ENCODE data around the gene SYT2. TPM values are rescaled to one million over a fixed set of nuclear protein-coding genes. Genes with fewer than 3 reads are reported as not detected.

The SYT2 gene
- total and polyA plus RNA-seq, 9 of the 15 experiments (the other 6 are each of a cell fraction or from before 2014, with no cell fraction given): not detected

DNA sequence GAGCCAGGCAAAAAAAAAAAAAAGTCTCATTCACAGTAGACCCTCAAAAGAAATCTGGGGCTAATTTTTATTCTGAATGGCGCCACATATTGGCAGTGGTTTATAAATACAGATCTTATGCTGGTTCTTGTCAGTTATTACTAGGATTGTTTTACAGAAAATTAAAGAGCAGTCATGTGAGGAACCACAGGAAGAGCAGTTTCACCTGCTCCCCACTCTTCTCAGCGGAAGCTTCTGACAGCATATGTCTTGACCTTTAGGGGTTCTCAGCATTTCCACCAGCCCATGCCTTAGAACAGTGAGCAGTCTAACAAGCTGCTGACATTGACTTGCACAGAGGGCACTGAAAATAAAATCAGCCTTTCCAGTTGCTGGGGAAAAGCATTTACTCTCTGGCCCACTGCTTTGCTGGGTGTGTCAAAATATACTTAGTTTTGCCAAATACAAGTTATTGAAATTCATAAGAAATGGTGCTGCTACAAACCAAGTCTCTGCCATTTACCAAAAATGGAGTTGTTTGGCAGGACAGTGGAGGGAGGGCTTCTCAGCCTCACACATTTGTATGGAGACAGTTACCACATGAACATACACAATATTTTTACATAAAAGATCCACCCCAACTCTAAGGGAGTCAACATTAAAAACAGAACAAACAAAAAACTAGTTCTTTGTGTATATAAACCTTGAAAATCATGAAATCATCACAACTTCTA, 144.2 kb downstream of the SYT2 start:
- H3K4me1 ChIP-seq (replicated peaks in 1 of 2; ENCODE audit: control insufficient read depth in 2 of 2, insufficient read depth in 2 of 2, low read length in 2 of 2): no peaks in the 10 kb centered on the region
- H3K27ac ChIP-seq (ENCODE audit: extremely low read depth, low read depth, low read length): no peak overlapping the region
- DNase-seq (ENCODE audit: extremely low read depth in 1 of 4, low spot score in 3 of 4) (no peak), FAIRE-seq (no peak), ATAC-seq (no peak)
- in situ Hi-C loops (cut with MboI) (loop anchor here (5.0 kb wide), 1 partner anchor 59 kb away; no protein-coding TSS in a partner anchor), intact Hi-C loops (cut with micrococcal nuclease) (no loop called here)
- no peaks in the 10 kb centered on the region for H3K9me1 ChIP-seq (ENCODE audit: control insufficient read depth, insufficient read depth, low read length)
- no peak overlapping the region for H2AFZ ChIP-seq (ENCODE audit: low read depth, low read length)
- peaks cover 45% of the 10 kb centered on the region; the same call in 2 of the 3 replicates for H3K36me3 ChIP-seq (ENCODE audit: control insufficient read depth, insufficient read depth, low read length)
- H3K9ac ChIP-seq (ENCODE audit: insufficient read depth in 1 of 2, low read depth in 2 of 2, low read length in 2 of 2): no peak overlapping the region
- no peaks in the 10 kb centered on the region for H3K9me3 ChIP-seq (replicated peaks; ENCODE audit: control insufficient read depth, insufficient read depth, low read depth, low read length)
- ChIA-PET POLR2A (interaction anchor here (0.7 to 1.1 kb wide), 2 partner anchors 10 to 20 kb away, joined by 3 read pairs; no protein-coding TSS in a partner anchor), CTCF (ENCODE audit: low intra/inter-chr PET ratio) (interaction anchor here (0.6 kb wide), 1 partner anchor 517 kb away, joined by 5 read pairs; no protein-coding TSS in a partner anchor)
- no TSS peak for BruUV-seq (replicated peaks)
- H3K27me3 ChIP-seq (ENCODE audit: control insufficient read depth in 2 of 2, insufficient read depth in 2 of 2, low read length in 2 of 2): no peaks in the 10 kb centered on the region
- no peaks in the 10 kb centered on the region for H3K79me2 ChIP-seq (ENCODE audit: control insufficient read depth, insufficient read depth, low read length)
- H3K4me2 ChIP-seq (ENCODE audit: insufficient read depth, low read length): no peak overlapping the region
- WGBS (ENCODE audit: insufficient coverage, low coverage, missing lambda C conversion rate): 81% methylated on average over 2 of the region's 2 CpGs
- no peaks in the 10 kb centered on the region for H4K20me1 ChIP-seq (replicated peaks; ENCODE audit: control insufficient read depth, insufficient read depth, low read length)
- no peak overlapping the region for H3K4me3 ChIP-seq
- no peak for TF ChIP-seq PYGO2 (tag; IDR thresholded peaks at IDR 0.05)
- TF ChIP-seq, protein P1, sequence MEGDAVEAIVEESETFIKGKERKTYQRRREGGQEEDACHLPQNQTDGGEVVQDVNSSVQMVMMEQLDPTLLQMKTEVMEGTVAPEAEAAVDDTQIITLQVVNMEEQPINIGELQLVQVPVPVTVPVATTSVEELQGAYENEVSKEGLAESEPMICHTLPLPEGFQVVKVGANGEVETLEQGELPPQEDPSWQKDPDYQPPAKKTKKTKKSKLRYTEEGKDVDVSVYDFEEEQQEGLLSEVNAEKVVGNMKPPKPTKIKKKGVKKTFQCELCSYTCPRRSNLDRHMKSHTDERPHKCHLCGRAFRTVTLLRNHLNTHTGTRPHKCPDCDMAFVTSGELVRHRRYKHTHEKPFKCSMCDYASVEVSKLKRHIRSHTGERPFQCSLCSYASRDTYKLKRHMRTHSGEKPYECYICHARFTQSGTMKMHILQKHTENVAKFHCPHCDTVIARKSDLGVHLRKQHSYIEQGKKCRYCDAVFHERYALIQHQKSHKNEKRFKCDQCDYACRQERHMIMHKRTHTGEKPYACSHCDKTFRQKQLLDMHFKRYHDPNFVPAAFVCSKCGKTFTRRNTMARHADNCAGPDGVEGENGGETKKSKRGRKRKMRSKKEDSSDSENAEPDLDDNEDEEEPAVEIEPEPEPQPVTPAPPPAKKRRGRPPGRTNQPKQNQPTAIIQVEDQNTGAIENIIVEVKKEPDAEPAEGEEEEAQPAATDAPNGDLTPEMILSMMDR (IDR thresholded peaks at IDR 0.05 in 2 of 3, conservative IDR thresholded peaks at IDR 0.05 in 1 of 3; ENCODE audit: insufficient read depth in 2 of 3, low read depth in 1 of 3, low read length in 3 of 3): peak in 1 of 3 experiments; percentile 31; a peak in 2 of 6 replicates
- no peak for TF ChIP-seq FOXA1 (IDR thresholded peaks at IDR 0.05; ENCODE audit: borderline replicate concordance)
- no peak for TF ChIP-seq IRF2 (CRISPR knock-in tag; IDR thresholded peaks at IDR 0.05)
- TF ChIP-seq NR4A1 (CRISPR knock-in tag; IDR thresholded peaks at IDR 0.05): no peak
- no peak for TF ChIP-seq NR4A1 (tag; IDR thresholded peaks at IDR 0.05)
- TF ChIP-seq, protein P2, sequence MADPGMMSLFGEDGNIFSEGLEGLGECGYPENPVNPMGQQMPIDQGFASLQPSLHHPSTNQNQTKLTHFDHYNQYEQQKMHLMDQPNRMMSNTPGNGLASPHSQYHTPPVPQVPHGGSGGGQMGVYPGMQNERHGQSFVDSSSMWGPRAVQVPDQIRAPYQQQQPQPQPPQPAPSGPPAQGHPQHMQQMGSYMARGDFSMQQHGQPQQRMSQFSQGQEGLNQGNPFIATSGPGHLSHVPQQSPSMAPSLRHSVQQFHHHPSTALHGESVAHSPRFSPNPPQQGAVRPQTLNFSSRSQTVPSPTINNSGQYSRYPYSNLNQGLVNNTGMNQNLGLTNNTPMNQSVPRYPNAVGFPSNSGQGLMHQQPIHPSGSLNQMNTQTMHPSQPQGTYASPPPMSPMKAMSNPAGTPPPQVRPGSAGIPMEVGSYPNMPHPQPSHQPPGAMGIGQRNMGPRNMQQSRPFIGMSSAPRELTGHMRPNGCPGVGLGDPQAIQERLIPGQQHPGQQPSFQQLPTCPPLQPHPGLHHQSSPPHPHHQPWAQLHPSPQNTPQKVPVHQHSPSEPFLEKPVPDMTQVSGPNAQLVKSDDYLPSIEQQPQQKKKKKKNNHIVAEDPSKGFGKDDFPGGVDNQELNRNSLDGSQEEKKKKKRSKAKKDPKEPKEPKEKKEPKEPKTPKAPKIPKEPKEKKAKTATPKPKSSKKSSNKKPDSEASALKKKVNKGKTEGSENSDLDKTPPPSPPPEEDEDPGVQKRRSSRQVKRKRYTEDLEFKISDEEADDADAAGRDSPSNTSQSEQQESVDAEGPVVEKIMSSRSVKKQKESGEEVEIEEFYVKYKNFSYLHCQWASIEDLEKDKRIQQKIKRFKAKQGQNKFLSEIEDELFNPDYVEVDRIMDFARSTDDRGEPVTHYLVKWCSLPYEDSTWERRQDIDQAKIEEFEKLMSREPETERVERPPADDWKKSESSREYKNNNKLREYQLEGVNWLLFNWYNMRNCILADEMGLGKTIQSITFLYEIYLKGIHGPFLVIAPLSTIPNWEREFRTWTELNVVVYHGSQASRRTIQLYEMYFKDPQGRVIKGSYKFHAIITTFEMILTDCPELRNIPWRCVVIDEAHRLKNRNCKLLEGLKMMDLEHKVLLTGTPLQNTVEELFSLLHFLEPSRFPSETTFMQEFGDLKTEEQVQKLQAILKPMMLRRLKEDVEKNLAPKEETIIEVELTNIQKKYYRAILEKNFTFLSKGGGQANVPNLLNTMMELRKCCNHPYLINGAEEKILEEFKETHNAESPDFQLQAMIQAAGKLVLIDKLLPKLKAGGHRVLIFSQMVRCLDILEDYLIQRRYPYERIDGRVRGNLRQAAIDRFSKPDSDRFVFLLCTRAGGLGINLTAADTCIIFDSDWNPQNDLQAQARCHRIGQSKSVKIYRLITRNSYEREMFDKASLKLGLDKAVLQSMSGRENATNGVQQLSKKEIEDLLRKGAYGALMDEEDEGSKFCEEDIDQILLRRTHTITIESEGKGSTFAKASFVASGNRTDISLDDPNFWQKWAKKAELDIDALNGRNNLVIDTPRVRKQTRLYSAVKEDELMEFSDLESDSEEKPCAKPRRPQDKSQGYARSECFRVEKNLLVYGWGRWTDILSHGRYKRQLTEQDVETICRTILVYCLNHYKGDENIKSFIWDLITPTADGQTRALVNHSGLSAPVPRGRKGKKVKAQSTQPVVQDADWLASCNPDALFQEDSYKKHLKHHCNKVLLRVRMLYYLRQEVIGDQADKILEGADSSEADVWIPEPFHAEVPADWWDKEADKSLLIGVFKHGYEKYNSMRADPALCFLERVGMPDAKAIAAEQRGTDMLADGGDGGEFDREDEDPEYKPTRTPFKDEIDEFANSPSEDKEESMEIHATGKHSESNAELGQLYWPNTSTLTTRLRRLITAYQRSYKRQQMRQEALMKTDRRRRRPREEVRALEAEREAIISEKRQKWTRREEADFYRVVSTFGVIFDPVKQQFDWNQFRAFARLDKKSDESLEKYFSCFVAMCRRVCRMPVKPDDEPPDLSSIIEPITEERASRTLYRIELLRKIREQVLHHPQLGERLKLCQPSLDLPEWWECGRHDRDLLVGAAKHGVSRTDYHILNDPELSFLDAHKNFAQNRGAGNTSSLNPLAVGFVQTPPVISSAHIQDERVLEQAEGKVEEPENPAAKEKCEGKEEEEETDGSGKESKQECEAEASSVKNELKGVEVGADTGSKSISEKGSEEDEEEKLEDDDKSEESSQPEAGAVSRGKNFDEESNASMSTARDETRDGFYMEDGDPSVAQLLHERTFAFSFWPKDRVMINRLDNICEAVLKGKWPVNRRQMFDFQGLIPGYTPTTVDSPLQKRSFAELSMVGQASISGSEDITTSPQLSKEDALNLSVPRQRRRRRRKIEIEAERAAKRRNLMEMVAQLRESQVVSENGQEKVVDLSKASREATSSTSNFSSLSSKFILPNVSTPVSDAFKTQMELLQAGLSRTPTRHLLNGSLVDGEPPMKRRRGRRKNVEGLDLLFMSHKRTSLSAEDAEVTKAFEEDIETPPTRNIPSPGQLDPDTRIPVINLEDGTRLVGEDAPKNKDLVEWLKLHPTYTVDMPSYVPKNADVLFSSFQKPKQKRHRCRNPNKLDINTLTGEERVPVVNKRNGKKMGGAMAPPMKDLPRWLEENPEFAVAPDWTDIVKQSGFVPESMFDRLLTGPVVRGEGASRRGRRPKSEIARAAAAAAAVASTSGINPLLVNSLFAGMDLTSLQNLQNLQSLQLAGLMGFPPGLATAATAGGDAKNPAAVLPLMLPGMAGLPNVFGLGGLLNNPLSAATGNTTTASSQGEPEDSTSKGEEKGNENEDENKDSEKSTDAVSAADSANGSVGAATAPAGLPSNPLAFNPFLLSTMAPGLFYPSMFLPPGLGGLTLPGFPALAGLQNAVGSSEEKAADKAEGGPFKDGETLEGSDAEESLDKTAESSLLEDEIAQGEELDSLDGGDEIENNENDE (IDR thresholded peaks at IDR 0.05; ENCODE audit: low read depth, low read length): no peak
- TF ChIP-seq EP400 (IDR thresholded peaks at IDR 0.05): no peak
